ENCODE results near the gene HSF5. TPM values are rescaled to one million over a fixed set of nuclear protein-coding genes. Genes with fewer than 3 reads are reported as not detected.

Gene HSF5
- total RNA-seq, 1 donor from 2014 or later = 0.20 TPM

GRCh38 chr17:58470356-58470755, 17.9 kb downstream of the HSF5 start:
- no peak for ATAC-seq
- H3K4me1 ChIP-seq = no peaks in the 10 kb centered on the region
- intact Hi-C loops (cut with DNase I) = no loop called here
- no peaks in the 10 kb centered on the region for H3K36me3 ChIP-seq
- no peak for DNase-seq
- TF ChIP-seq, protein P1, sequence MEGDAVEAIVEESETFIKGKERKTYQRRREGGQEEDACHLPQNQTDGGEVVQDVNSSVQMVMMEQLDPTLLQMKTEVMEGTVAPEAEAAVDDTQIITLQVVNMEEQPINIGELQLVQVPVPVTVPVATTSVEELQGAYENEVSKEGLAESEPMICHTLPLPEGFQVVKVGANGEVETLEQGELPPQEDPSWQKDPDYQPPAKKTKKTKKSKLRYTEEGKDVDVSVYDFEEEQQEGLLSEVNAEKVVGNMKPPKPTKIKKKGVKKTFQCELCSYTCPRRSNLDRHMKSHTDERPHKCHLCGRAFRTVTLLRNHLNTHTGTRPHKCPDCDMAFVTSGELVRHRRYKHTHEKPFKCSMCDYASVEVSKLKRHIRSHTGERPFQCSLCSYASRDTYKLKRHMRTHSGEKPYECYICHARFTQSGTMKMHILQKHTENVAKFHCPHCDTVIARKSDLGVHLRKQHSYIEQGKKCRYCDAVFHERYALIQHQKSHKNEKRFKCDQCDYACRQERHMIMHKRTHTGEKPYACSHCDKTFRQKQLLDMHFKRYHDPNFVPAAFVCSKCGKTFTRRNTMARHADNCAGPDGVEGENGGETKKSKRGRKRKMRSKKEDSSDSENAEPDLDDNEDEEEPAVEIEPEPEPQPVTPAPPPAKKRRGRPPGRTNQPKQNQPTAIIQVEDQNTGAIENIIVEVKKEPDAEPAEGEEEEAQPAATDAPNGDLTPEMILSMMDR (IDR thresholded peaks at IDR 0.05) = no peak
- no peaks in the 10 kb centered on the region for H3K9me3 ChIP-seq
- no peak overlapping the region for H3K4me3 ChIP-seq
- no peak overlapping the region for H3K27ac ChIP-seq
- H3K27me3 ChIP-seq = peaks cover 3% of the 10 kb centered on the region

DNA sequence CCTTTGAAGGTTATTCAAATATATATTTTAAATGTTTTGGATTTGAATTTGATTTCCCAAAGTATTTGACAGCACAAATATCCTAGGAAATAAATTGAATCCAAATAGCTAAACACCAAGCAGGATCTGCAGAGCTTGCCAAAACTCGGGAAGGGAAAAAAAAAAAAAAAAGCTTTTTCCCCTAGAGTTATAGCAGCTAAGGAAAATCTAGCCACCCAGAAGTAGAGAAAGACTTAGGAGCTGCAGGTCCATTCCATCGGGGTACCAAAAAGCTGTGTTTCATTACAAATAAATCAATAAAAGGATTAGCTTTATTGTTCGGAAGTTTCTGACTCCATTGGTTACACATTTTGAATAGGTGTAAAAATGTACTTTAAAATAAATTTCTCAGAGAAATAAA, 19.3 kb downstream of the HSF5 start:
- intact Hi-C loops (cut with DNase I) = no loop called here
- Histone ChIP-seq H3K27ac (no peak overlapping the region), H3K27me3 (peaks cover 3% of the 10 kb centered on the region), H3K9me3 (no peaks in the 10 kb centered on the region), H3K4me1 (no peaks in the 10 kb centered on the region), H3K36me3 (no peaks in the 10 kb centered on the region), H3K4me3 (no peak overlapping the region)
- no peak for ATAC-seq
- TF ChIP-seq, protein P1 (IDR thresholded peaks at IDR 0.05) = no peak
- DNase-seq = no peak

DNA sequence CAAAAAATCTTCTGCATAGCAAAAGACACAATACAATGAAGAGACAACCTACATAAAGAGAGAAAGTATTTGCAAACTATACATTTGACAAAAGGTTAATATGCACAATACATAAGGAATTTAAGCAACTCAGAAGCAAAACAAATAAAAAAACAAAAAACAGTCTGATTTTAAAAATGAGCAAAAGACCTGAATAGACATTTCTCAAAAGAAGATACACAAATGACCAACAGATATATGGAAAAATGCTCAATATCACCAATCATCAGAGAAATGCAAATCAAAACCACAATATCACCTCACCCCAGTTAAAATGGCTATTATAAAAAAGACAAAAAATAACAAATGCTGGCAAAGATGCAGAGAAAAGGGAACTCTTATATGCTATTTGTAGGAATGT, 32.7 kb downstream of the HSF5 start:
- no peak for DNase-seq
- Histone ChIP-seq H3K27ac (no peak overlapping the region), H3K4me1 (no peaks in the 10 kb centered on the region), H3K27me3 (no peaks in the 10 kb centered on the region), H3K36me3 (no peaks in the 10 kb centered on the region), H3K9me3 (no peaks in the 10 kb centered on the region), H3K4me3 (no peak overlapping the region)
- ATAC-seq = no peak
- intact Hi-C loops (cut with DNase I) = no loop called here
- TF ChIP-seq, protein P1 (IDR thresholded peaks at IDR 0.05) = no peak

DNA sequence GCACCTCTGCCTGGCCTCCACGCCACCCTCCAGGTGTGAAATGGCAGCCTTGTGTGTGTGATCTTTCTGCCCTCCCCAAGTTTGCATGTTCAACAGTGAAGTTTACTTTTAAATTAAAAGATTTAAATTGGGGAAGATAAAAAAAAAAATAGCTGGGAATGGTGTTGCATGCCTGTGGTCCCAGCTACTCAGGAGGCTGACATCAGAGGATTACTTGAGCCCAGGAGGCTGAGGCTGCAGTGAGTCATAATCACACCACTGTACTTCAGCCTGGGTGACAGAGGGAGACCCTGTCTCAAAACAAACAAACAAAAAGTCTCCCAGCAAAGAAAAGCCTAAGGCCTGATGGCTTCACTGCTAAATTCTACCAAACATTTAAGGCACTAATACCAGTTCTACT, 35.5 kb downstream of the HSF5 start:
- intact Hi-C loops (cut with DNase I) = no loop called here
- Histone ChIP-seq H3K27me3 (no peaks in the 10 kb centered on the region), H3K4me1 (no peaks in the 10 kb centered on the region), H3K27ac (no peak overlapping the region), H3K36me3 (no peaks in the 10 kb centered on the region), H3K9me3 (no peaks in the 10 kb centered on the region), H3K4me3 (no peak overlapping the region)
- TF ChIP-seq, protein P1 (IDR thresholded peaks at IDR 0.05) = no peak
- DNase-seq = no peak
- no peak for ATAC-seq

DNA sequence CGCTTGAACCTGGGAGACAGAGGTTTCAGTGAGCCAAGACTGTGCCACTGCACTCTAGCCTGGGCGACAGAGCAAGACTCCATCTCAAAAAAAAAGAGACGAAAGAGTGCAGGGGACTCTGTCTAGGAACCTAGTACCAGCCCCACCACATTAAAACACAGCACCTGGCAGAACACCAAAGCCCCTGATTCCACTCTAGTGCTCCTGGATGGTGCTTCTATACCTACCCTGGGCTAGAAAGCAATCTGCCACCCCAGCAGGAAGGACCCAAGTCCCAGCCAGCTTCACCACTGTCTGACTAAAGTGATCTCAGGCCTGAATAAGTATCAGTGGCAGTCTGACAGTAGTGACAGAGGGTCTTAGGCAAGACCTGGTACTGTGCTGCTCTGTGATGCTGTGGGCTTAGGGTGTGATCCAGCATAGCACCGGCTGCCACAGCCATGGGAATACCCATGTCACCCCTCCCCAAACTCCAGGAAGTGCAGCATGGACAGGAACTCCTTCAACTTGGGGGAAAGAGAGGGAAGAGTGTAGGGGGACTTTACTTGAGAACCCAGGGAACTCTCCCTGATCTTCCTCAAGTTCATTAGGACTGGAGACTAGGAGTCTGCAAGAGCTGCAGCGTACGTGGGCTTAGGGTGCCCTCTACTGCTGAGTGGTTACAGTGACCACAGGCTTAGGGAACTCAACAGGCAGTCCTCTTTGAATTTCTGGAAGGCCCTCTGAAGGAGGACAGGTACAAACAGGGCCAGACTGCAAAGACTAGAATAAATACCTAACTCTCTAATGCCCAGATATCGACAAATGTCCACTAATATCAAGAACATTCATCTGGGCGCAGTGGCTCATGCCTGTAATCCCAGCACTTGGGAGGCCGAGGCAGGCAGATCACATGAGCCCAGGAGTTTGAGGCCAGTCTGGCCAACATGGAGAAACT, 40.9 kb downstream of the HSF5 start:
- H3K27ac ChIP-seq = no peak overlapping the region
- H3K4me1 ChIP-seq = no peaks in the 10 kb centered on the region
- ATAC-seq (peak; percentile 98), DNase-seq (peak; percentile 83)
- TF ChIP-seq, protein P1 (IDR thresholded peaks at IDR 0.05) = peak; percentile 67
- no peaks in the 10 kb centered on the region for H3K36me3 ChIP-seq
- no peaks in the 10 kb centered on the region for H3K27me3 ChIP-seq
- intact Hi-C loops (cut with DNase I) = loop anchor here (10.0 kb wide), 1 partner anchor 143 kb away; no protein-coding TSS in a partner anchor
- no peak overlapping the region for H3K4me3 ChIP-seq
- H3K9me3 ChIP-seq = no peaks in the 10 kb centered on the region
